GM21447 (cell line): Measurements from ENCODE around the gene NPLOC4.

Experiments
- ATAC-seq: cut with Tn5 transposase; IDR thresholded peaks from one replicate; pipeline ENCODE4 v1.9.1; 2021; ENCODE audit not compliant: unreplicated experiment

Gene NPLOC4

DNA sequence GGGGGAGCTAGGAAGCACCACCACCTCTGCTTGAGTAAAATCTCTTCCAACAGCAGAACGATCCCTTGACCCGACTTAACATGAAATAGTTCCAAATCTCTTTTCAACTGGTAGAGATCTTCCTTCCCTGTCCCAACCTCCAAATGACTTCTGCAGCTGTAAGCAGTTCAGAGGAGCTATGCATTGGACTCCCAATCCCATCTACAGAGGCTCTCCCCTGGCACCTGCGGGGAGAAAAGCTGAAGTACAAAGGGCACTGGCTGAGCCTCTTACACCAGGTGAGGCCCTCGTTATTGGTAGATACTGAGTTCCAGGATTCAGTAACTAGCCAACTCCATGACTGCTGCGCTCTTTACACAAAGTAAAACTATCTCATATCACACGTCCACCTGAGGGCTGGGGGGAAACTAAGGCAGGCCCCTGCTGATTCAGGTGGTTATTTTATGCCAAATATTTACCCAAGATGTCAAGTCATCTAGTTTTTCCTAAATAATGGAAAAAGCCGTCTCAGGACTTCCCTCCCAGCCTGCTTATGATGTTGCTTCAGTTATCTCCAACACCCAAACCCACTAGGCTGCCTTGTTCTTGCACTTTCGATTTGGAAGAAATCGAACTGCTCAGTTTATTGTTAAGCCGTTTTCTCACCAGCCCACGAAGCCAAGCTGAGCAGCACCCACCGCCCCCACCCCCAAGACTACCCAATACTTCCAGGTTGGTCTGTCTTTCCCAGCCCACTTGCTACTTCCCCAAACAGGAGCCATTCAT is 127.5 kb downstream of the NPLOC4 start:
- no peak for ATAC-seq

DNA sequence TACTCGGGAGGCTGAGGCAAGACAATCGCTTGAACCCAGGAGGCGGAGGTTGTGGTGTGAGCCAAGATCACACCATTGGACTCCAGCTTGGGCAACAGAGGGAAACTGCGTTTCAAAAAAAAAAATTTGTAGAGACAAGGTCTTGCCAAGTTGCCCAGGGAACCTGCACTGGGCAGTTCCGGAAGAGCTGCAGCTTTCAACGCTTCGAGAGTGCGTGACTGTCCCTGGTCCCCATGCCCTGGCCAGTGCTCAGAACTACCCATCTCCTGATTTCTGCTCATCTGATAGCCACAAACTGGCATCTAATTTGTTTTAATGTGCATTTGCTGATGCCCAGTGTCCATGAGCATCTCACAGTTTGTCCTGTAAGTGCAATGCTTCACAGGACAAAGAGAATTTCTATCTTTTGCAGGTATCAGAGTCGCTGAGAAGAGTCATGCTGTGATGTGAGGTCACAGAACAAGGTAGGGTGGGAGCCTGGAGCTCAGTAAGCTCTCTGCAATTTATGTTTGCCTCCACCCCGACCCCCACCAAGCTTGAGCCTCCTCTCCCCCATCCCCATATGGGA is 128.2 kb downstream of the NPLOC4 start:
- ATAC-seq = no peak
